Body of pancreas (tissue), 4 donors: Measurements from ENCODE around the gene GPR156. TPM values are rescaled to one million over a fixed set of nuclear protein-coding genes. Genes with fewer than 3 reads are reported as not detected.
"Not testable (repeated sequence)": the region's sequence is repeated elsewhere in the genome, so short reads cannot be mapped to it uniquely, and the experiment has no call there.

Experiments used
- ATAC-seq: fragments of 150-250 bp; one replicate; pipeline ENCODE4 v1.9.1; 2016
- DNase-seq, 4 donors: peaks; one replicate each; pipeline ENCODE4 v3.0.0-alpha.2; 2019
- H3K27ac ChIP-seq, 4 donors: fragments of 200-600 bp; sonication (generic); 1 replicate in 3 of 4; 2 replicates in 1 of 4; pipeline versions ENCODE4 v1.5.1 to v1.6.1; 2016 to 2019; ENCODE audit warnings: mild to moderate bottlenecking in 1 of 4, mixed read lengths in 1 of 4, moderate library complexity in 1 of 4
- H3K27me3 ChIP-seq, 2 donors: fragments of 200-600 bp; sonication (generic); one replicate each; pipeline ENCODE4 v1.6.0; 2016; ENCODE audit warnings: mild to moderate bottlenecking in 1 of 2
- H3K36me3 ChIP-seq, 2 donors: fragments of 200-600 bp; sonication (generic); replicated peaks in 1 of 2; 2 replicates each; pipeline ENCODE4 v1.5.1; 2016; ENCODE audit warnings: low read depth in 2 of 2; ENCODE audit not compliant: insufficient read depth in 1 of 2
- H3K4me1 ChIP-seq: fragments of 200-600 bp; sonication (generic); one replicate; pipeline ENCODE4 v1.6.0; 2016
- H3K4me3 ChIP-seq, 2 donors: fragments of 200-600 bp; sonication (generic); 1 replicate in 1 of 2; 2 replicates in 1 of 2; pipeline ENCODE4 v1.5.1; 2016 to 2019
- H3K9me3 ChIP-seq, 3 donors: fragments of 200-600 bp; sonication (generic); 1 replicate in 2 of 3; 2 replicates in 1 of 3; pipeline ENCODE4 v1.5.1; 2016
- POLR2A ChIP-seq, 3 donors: fragments of 450-650 bp; IDR thresholded peaks; one replicate each; pipeline ENCODE4 v1.6.1; 2016; ENCODE audit warnings: antibody characterized with exemption in 3 of 3, mild to moderate bottlenecking in 2 of 3
- WGBS, 2 donors: methylation state at CpG; one replicate each; pipeline ENCODE4 v1.1.5; 2017; 5-methylcytosine and 5-hydroxymethylcytosine counted together
- intact Hi-C: fragments of 100-400 bp; cut with DNase I; formaldehyde crosslinking; loops from one replicate; pipeline ENCODE4 v1.15.1; 2023
- total RNA-seq, 2 donors: library from RNA; depleted of rRNA; stranded (reverse); fragments of >200 nt; gene quantifications; one replicate each; pipeline ENCODE4 v1.1.0, GENCODE V29; 2016
- TF ChIP-seq, protein P1 (sequence below), 7 experiments: fragments of 450-650 bp in 4 of 7; fragments of 200-600 bp in 3 of 7; sonication (generic) in 3 of 7; IDR thresholded peaks; one replicate each; pipeline ENCODE4 v1.5.1; 2016 to 2019; ENCODE audit warnings: antibody characterized with exemption in 7 of 7

GPR156 gene
- total RNA-seq, 2 donors from 2014 or later: not detected

DNA sequence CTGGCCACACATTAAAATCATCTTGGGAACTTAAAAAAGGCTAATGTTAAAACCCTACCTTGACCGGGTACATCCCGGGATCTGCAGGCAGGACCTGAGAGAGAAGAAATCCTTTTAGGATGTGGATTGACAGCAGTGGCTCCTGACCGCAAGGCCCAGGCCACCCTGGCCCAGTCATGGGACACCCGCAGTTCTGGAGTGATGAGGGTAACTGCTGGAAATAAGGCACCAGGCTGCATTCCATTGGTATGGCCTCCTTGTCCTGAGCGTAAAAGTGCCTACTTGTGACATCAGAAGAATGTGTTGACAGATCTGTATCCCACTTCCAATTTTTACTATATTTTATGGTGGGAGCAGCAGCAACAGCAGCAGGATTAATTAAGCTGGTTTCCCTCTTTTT is 127.3 kb downstream of the GPR156 start:
- Histone ChIP-seq H3K9me3 (peaks cover 0 to 14% (median 0%) of the 10 kb centered on the region in 3 donors), H3K4me1 (no peaks in the 10 kb centered on the region), H3K36me3 (no peaks in the 10 kb centered on the region), H3K4me3 (no peak overlapping the region), H3K27me3 (no peaks in the 10 kb centered on the region), H3K27ac (no peak overlapping the region)
- intact Hi-C loops: no loop called here
- no peak for TF ChIP-seq POLR2A (IDR thresholded peaks at IDR 0.05)
- TF ChIP-seq, protein P1, sequence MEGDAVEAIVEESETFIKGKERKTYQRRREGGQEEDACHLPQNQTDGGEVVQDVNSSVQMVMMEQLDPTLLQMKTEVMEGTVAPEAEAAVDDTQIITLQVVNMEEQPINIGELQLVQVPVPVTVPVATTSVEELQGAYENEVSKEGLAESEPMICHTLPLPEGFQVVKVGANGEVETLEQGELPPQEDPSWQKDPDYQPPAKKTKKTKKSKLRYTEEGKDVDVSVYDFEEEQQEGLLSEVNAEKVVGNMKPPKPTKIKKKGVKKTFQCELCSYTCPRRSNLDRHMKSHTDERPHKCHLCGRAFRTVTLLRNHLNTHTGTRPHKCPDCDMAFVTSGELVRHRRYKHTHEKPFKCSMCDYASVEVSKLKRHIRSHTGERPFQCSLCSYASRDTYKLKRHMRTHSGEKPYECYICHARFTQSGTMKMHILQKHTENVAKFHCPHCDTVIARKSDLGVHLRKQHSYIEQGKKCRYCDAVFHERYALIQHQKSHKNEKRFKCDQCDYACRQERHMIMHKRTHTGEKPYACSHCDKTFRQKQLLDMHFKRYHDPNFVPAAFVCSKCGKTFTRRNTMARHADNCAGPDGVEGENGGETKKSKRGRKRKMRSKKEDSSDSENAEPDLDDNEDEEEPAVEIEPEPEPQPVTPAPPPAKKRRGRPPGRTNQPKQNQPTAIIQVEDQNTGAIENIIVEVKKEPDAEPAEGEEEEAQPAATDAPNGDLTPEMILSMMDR (IDR thresholded peaks at IDR 0.05): no peak
- ATAC-seq: no peak
- no peak for DNase-seq
- WGBS, 2 donors: 94 to 98% methylated on average over 5 of the region's 5 CpGs

DNA sequence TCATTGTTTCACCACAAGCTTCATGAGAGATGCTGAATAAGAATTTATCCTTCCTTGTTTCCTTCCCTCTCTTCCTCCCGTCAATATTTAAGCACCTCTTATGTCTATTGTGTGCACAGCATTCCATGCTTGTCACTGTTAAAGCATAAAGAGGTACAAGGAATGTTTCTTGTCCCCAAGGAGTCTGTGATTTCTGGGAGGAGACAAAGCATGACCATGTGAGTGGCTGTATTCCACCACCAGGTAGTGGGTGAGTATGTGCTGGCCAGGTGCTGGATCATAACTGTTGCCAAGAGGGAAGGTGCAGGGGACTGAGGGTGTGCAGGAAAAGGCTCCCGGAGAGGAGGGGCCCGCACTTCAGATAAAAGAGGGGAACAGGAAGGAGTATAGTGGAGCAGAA is 127.9 kb downstream of the GPR156 start:
- no peaks in the 10 kb centered on the region for H3K4me1 ChIP-seq
- no peaks in the 10 kb centered on the region for H3K27me3 ChIP-seq
- peaks cover 0 to 14% (median 0%) of the 10 kb centered on the region in 3 donors for H3K9me3 ChIP-seq
- intact Hi-C loops: no loop called here
- no peak for DNase-seq
- H3K36me3 ChIP-seq: no peaks in the 10 kb centered on the region
- no peak overlapping the region for H3K27ac ChIP-seq
- 59 to 84% methylated on average over 3 of the region's 3 CpGs for WGBS, 2 donors
- ATAC-seq: no peak
- no peak overlapping the region for H3K4me3 ChIP-seq
- no peak for TF ChIP-seq POLR2A (IDR thresholded peaks at IDR 0.05)
- TF ChIP-seq, protein P1 (IDR thresholded peaks at IDR 0.05): no peak

DNA sequence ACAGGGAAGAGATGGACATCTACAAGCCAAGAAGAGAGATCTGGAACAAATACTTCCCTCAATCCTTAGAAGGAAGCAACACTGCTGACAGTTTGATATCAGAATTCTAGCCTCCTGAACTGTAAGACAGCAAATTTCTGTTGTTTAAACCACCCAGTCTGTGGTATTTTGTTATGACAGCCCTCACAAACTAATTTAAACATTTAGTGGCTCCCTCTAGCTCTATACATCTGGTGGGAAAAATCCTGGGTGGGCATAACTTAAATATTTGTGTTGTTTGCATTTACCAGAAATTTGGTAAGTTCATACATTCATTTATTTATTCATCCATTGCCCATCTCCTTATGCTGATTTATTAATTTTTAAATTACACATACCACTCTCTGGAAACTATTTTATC is 128.3 kb downstream of the GPR156 start:
- DNase-seq (no peak), ATAC-seq (no peak)
- intact Hi-C loops: no loop called here
- Histone ChIP-seq H3K4me3 (no peak overlapping the region), H3K36me3 (no peaks in the 10 kb centered on the region), H3K9me3 (peaks cover 0 to 14% (median 0%) of the 10 kb centered on the region in 3 donors), H3K27me3 (no peaks in the 10 kb centered on the region), H3K4me1 (no peaks in the 10 kb centered on the region), H3K27ac (no peak overlapping the region)
- TF ChIP-seq, protein P1 (IDR thresholded peaks at IDR 0.05): no peak
- TF ChIP-seq POLR2A (IDR thresholded peaks at IDR 0.05): no peak

DNA sequence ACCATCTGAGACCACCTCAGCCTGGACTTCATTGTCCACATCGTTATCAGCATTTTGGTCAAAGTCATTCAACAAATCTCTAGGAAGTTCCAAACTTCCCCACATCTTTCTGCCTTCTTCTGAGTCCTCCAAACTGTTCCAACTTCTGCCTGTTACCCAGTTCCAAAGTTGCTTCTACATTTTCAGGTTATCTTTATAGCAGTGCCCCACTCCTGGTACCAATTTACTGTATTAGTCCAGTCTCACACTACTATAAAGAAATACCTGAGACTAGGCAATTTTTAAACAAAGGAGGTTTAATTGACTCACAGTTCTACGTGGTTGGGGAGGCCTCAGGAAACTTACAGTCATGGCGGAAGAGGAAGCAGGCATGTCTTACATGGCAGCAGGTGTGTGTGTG is 129.3 kb downstream of the GPR156 start:
- H3K4me1 ChIP-seq, ATAC-seq, intact Hi-C loops, H3K4me3 ChIP-seq, H3K27me3 ChIP-seq, H3K36me3 ChIP-seq, H3K27ac ChIP-seq, DNase-seq: not testable (repeated sequence)
- peaks cover 0 to 14% (median 0%) of the 10 kb centered on the region in 3 donors for H3K9me3 ChIP-seq
- WGBS, 2 donors: 67 to 69% methylated on average over 3 of the region's 3 CpGs

DNA sequence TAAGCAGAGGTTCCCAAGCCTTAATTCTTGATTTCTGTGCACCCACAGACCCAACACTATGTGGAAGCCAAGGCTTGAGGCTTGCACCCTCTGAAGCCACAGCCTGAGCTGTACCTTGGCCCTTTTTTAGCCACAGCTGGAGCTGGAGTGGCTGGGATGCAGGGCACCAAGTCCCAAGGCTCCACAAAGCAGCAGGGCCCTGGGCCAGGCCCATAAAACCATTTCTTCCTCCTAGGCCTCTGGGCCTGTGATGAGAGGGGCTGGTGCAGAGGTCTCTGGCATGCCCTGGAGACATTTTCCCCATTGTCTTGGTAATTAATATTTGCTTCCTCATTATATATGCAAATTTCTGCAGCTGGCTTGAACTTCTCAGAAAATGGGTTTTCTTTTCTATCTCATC is 129.9 kb downstream of the GPR156 start:
- intact Hi-C loops: no loop called here
- no peak for ATAC-seq
- no peak for DNase-seq
- no peaks in the 10 kb centered on the region for H3K36me3 ChIP-seq
- no peaks in the 10 kb centered on the region for H3K27me3 ChIP-seq
- H3K9me3 ChIP-seq: peaks cover 0 to 14% (median 0%) of the 10 kb centered on the region in 3 donors
- no peak for TF ChIP-seq POLR2A (IDR thresholded peaks at IDR 0.05)
- TF ChIP-seq, protein P1 (IDR thresholded peaks at IDR 0.05): no peak
- H3K27ac ChIP-seq: no peak overlapping the region
- H3K4me1 ChIP-seq: no peaks in the 10 kb centered on the region
- H3K4me3 ChIP-seq: no peak overlapping the region
